PC-9 (cell line): ENCODE data around the gene DTNBP1.

Source experiments
- CTCF ChIP-seq: fragments of 200-600 bp; sonication (generic); conservative IDR thresholded peaks from 2 replicates; pipeline ENCODE4 v1.6.1; 2017; ENCODE audit warnings: mixed run types, antibody characterized with exemption, mild to moderate bottlenecking, moderate library complexity
- EZH2 ChIP-seq: fragments of 200-600 bp; sonication (generic); IDR thresholded peaks from 2 replicates; pipeline ENCODE4 v1.8.0; 2017; ENCODE audit warnings: antibody characterized with exemption, low read depth

GRCh38 chr6:15629487-15629886 lies 33.3 kb downstream of the DTNBP1 start:
- TF ChIP-seq CTCF: no peak
- no peak for TF ChIP-seq EZH2
